ENCODE measurements around the gene ODF2L.

The ODF2L gene

DNA sequence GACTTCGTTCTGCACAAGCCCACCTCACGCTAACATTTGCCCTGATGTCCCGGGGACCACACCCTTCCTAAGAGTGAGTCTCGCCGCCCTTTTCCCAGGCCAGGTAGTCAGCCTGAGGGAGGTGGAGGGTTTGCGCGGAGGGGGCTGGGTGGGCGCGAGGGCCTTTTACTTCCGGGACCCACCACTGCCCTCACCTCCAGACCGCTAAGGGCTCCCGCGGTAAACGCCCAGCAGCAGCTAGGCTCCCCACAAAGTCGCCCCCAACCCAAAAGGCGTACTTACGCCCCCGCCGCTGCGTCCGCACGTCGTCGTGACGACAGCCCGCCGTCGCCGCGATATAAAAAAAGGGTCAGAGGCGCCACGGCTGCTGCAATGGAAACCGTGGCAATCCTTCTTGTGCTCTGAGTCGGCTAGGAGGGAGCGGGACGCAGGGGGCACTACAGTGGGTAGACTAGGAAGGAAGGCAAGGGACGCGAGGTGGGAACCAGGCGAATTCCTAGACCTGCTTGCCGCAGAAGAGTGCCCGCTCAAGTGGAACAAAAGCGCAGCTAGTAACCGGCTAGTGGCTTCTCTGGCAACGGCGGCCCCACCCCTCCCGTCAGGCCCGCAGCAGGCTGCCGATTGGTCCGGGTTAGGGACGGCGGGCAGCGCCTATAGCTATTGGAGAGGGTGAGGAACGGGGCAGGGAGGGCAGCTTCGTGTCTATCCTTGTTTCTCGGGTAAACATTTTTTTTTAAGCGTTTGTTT is at the start of gene ODF2L:
TSS of gene ODF2L (minus strand) at position 573 of the 747 bp plus-strand sequence. CDS start 9,296 bp downstream, outside the sequence.
- DNase-seq (ENCODE audit: low read depth) = peak; percentile 50

DNA sequence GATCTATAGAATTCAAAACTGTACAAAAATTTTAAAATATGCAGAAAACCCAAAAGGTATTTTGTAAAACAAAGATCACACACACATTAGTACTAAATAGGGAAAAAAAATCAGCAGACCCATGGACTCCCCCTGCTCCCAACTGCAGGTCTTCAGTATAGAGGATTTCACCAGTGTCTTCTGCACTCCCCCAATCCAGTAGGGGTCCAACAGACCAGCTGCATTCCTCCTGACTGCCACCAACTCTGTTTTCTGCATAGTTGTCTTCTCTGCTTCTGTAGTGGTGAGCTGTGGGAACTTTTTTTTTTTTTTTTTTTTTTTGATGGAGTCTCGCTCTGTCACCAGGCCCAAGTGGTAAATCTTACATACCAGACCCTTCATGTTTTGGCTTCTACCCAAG is 49.8 kb upstream of the ODF2L start:
- DNase-seq (ENCODE audit: low read depth) = no peak

DNA sequence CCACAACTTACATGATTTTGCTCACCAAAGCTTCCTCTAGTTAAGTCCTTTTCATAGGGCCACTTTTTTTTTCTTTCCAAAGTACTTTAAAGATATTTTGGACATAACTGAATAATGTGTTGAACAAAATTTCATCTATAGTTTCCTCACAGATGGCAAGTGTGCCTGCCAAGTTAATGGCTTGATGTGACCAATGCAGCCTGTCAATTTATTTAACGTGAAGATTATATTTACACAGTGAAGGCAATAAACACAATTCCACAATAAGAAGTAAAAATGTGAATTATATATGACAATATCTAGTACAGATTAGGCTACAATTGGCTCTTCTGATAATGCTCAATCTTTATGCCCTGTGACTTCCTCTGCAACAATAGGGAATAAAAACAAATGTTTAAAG is 45.9 kb upstream of the ODF2L start:
- no peak for DNase-seq (ENCODE audit: low read depth)

DNA sequence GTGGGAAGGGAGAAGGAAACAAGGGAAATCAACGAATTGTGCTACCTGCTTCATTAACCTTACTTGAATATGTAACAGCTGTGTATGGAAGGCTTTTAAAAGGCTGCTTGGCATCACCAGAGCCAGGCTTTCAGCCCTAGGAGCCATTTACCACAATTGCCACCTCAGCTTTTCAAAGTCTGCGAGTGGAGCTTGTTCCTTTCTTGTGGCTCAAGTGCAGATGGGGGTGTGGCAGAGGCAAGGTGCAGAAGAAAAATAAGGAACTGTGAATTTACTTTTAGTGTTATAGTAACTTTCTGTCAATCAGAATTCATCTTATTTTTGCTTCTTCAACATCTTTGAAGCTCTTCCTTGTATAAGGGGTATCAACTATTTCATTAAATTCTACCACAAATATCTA is 45.5 kb upstream of the ODF2L start:
- DNase-seq (ENCODE audit: low read depth) = no peak

DNA sequence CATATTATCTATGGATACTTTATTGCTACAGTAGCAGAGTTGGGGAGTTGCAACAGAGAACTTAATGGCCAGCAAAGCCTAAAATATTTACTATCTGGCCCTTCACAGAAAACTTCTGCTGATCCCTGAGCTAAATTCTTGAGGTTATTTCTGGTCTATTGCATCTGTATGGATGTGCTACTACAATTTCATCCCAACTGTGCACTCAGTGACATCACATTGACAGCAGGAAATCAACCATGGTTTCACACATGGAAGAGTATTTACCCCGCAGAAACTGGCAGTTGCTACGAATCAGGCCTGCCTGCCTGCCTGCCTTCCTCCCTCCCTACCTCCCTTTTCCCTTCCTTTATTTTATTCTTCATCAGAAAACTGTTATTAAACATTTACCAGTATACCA is 39.9 kb upstream of the ODF2L start:
- no peak for DNase-seq (ENCODE audit: low read depth)

GRCh38 chr1:86435327-86435726 is 39.2 kb upstream of the ODF2L start:
- no peak for DNase-seq (ENCODE audit: low read depth)

GRCh38 chr1:86434059-86434458 is 37.9 kb upstream of the ODF2L start:
- DNase-seq (ENCODE audit: low read depth) = no peak

- DNase-seq (ENCODE audit: low read depth) = no peak
These were observed 34.3 kb upstream of the ODF2L start for GRCh38 chr1:86430376-86430775.

DNA sequence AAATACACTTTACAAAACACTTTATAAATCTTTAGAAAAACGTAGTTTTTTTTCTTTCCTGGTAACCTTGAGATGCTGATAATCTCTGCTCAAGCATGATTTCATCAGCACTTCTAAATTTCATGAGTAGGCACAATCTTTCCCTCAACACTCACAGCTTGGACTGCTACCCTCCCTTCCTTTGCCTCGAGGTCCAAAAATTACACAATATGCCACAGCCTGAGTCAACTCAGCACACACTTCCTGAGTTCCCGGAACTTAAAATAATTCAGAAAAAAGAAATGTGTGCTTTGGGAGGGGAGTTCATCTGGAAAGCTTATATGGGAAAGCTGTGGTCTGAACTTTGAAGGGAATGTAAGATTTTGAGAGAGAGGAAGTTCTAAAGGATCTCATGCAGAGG is 33.7 kb upstream of the ODF2L start:
- DNase-seq (ENCODE audit: low read depth) = peak; percentile 90

- DNase-seq (ENCODE audit: low read depth) = no peak
These were observed 33.1 kb upstream of the ODF2L start for GRCh38 chr1:86429122-86429725.

DNA sequence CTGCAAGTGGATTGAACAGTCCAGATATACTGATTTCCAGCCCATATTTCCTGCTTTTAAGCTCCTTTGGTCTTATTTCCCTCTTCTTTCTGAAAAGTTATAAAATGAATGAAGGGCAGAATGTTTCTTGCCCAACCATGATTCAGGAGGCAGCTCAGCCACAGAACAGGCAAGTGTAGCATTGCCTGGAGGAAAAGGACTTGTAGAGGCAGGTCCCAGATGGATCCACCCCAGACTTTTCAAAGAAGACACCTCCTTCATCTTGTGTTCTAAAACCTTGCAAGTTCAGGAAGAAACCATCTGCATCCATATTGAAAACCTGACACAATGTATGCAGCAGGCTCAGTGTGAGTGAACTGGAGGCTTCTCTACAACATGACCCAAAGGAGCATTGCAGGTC is 27.8 kb upstream of the ODF2L start, which contains the start of gene CLCA2:
TSS of gene CLCA2 (plus strand) at position 299 of the 400 bp plus-strand sequence. CDS start at position 376, 77 bp downstream.
- no peak for DNase-seq (ENCODE audit: low read depth)

DNA sequence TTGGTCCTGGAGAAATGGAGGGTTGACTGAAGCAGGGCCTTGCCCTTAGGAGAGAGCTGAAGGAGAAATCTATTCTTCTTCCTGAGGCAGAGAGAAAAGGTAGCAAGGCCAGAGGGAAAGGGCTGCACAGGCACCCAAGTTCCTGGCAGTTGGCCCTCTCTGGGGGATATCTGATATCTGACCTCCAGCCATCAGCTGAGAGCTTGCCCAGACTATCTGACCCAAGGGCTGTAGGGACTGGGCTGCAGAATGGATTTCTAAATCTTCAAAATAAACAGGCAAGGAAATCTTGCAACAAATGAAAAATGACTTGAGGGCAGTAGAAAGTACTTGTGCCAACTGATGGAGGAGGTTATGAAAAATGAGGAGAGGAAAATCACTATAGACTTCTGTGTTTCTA is 27.4 kb upstream of the ODF2L start:
- no peak for DNase-seq (ENCODE audit: low read depth)

- DNase-seq (ENCODE audit: low read depth) = no peak
These were observed 25.6 kb upstream of the ODF2L start for GRCh38 chr1:86421601-86422280.

GRCh38 chr1:86419277-86419903 is 23.3 kb upstream of the ODF2L start:
- DNase-seq (ENCODE audit: low read depth) = no peak

DNA sequence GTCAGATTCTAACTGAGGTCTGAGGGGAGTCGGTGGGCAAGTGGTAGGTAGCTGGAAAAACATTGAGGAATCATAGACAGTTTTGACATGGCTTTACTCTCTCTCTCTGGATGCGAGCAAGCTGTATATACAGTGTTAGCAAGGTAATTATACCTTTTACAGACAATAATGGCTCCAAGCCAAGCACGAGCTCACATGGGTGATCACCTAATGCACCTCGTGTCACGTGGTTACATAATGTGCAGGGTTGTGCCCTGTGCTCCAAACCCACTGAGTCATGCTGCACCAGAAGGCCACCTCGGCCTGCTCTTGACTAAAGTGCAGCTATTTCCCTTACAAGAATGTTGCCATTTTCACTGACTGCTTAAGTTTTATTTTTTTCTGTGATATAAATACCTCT is 20.2 kb upstream of the ODF2L start:
- DNase-seq (ENCODE audit: low read depth) = no peak

- DNase-seq (ENCODE audit: low read depth) = no peak
These were observed 14.8 kb upstream of the ODF2L start for GRCh38 chr1:86410879-86411278.

DNA sequence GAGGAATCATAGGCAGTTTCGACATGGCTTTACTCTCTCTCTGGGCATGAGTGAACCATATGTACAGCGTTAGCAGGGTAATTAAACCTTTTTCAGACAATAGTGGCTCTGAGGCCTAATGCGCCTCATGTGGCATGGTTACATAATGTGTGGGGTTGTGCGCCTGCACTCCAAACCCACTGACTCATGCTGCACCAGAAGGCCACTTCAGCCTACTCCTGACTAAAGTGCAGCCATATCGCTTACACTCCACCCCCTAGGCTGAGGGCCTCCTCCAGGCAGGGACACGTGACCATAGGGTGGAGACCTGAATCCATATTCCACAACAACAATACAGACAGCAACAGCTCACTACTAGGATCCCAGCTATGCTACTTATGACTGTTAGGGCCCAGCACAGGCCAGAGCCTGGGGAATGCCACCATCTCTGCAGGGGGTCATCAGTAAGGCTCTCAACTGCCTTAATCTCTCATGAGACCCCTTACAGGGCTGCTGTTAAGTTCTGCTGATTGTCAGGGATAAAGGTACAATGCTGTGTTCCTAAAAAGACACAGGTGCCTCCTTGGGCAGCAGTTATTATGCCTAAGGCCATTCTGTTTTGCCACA is 13.4 kb upstream of the ODF2L start:
- no peak for DNase-seq (ENCODE audit: low read depth)

DNA sequence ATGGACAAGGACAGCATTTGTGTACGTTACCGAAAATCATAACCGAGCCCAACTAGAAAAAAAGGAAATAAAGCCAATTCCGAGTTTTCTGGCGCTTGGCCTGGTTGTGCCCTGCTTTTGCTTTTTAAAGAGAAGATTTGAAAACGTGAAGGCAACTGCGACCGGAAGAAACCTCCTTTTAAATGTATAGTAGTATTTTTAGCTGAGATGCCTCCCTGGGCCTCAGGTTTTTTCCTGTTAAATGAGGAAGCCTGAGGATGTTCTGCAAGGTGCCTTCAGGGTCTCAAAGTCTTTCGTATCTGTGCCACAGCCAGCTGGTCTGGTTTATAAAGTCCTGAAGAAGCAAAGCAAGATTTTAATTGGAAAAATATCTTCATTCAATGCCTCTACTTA is 371 bp upstream of the ODF2L start:
- DNase-seq (ENCODE audit: low read depth) = no peak

DNA sequence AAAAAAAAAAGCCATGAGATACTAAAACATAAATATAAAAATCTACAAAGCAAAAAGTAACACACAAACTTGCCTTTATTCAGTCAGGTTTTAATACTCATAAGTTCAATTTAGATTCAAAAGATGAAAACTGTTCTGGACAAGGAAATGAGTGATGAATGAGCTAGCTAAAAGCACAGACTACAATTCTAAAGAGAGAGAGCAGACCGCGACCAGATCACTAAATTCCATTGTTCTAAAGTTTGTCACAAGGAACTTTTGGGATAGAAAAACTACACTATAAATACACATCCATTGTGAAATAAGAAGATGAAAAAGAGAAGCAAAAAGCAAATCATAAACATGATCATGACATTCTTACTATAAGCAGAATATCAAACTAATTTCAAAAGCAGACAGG is 1.7 kb downstream of the ODF2L start:
- no peak for DNase-seq (ENCODE audit: low read depth)

GRCh38 chr1:86389307-86389706 is 6.8 kb downstream of the ODF2L start:
- no peak for DNase-seq (ENCODE audit: low read depth)

- DNase-seq (ENCODE audit: low read depth) = no peak
These were observed 7.3 kb downstream of the ODF2L start for GRCh38 chr1:86388777-86389176.

GRCh38 chr1:86387916-86388627 is 8.1 kb downstream of the ODF2L start:
- no peak for DNase-seq (ENCODE audit: low read depth)

All from GM04503 (cell line).